ENCODE results near the gene NOTCH1. TPM values are rescaled to one million over a fixed set of nuclear protein-coding genes. Genes with fewer than 3 reads are reported as not detected.
"Not testable (repeated sequence)": the region's sequence is repeated elsewhere in the genome, so short reads cannot be mapped to it uniquely, and the experiment has no call there.

The NOTCH1 gene
- total RNA-seq, 1 donor from 2014 or later, result 34.1 TPM

- Mint-ChIP-seq H3K9me3 (ENCODE audit: unreplicated experiment) (no peaks in the 10 kb centered on the region), H3K27ac (ENCODE audit: unreplicated experiment) (no peak overlapping the region), H3K27me3 (ENCODE audit: low read depth, unreplicated experiment) (peaks cover 6% of the 10 kb centered on the region), H3K4me3 (ENCODE audit: unreplicated experiment) (no peak overlapping the region), H3K4me1 (ENCODE audit: low read depth, unreplicated experiment) (peaks cover 19% of the 10 kb centered on the region), H3K36me3 (ENCODE audit: low read depth, unreplicated experiment) (no peaks in the 10 kb centered on the region)
- FAIRE-seq, result no peak
- H3K27ac ChIP-seq (ENCODE audit: low read depth, low read length), result no peak overlapping the region
- no peak overlapping the region for H3K4me3 ChIP-seq (ENCODE audit: insufficient read depth, low read depth, low read length)
- H2AFZ ChIP-seq (ENCODE audit: low read depth, low read length), result no peak overlapping the region
- H3K9me3 ChIP-seq (ENCODE audit: insufficient read depth, low read depth, low read length), result no peaks in the 10 kb centered on the region
- H3K4me1 ChIP-seq (ENCODE audit: insufficient read depth, low read length), result peaks cover 23% of the 10 kb centered on the region
- no peaks in the 10 kb centered on the region for H3K36me3 ChIP-seq (ENCODE audit: insufficient read depth, low read length)
- no peak overlapping the region for H3K9ac ChIP-seq (ENCODE audit: low read length)
- no peaks in the 10 kb centered on the region for H4K20me1 ChIP-seq (ENCODE audit: insufficient read depth, low read length)
- no peak for DNase-seq (ENCODE audit: low read depth)
- no peaks in the 10 kb centered on the region for H3K79me2 ChIP-seq (ENCODE audit: insufficient read depth, low read length)
- H3K4me2 ChIP-seq (ENCODE audit: low read length), result no peak overlapping the region
- no peaks in the 10 kb centered on the region for H3K27me3 ChIP-seq (ENCODE audit: insufficient read depth, low read length)
- TF ChIP-seq CTCF (IDR thresholded peaks at IDR 0.05; ENCODE audit: insufficient read depth, low read depth, low read length) (no peak), EZH2 (IDR thresholded peaks at IDR 0.05; ENCODE audit: insufficient read depth, low read length) (no peak)
Observed at GRCh38 chr9:136575626-136576268, 29.9 kb upstream of the NOTCH1 start.

GRCh38 chr9:136574606-136575005, 28.8 kb upstream of the NOTCH1 start:
- H3K27ac ChIP-seq (ENCODE audit: low read depth, low read length); H4K20me1 ChIP-seq (ENCODE audit: insufficient read depth, low read length); H3K27me3 ChIP-seq (ENCODE audit: insufficient read depth, low read length); FAIRE-seq; H3K36me3 Mint-ChIP-seq (ENCODE audit: low read depth, unreplicated experiment); H3K27me3 Mint-ChIP-seq (ENCODE audit: low read depth, unreplicated experiment); H3K4me3 ChIP-seq (ENCODE audit: insufficient read depth, low read depth, low read length); H3K9ac ChIP-seq (ENCODE audit: low read length); H3K9me3 ChIP-seq (ENCODE audit: insufficient read depth, low read depth, low read length); H2AFZ ChIP-seq (ENCODE audit: low read depth, low read length); H3K9me3 Mint-ChIP-seq (ENCODE audit: unreplicated experiment); H3K4me3 Mint-ChIP-seq (ENCODE audit: unreplicated experiment); DNase-seq (ENCODE audit: low read depth); H3K4me2 ChIP-seq (ENCODE audit: low read length); H3K79me2 ChIP-seq (ENCODE audit: insufficient read depth, low read length); H3K36me3 ChIP-seq (ENCODE audit: insufficient read depth, low read length); H3K27ac Mint-ChIP-seq (ENCODE audit: unreplicated experiment): not testable (repeated sequence)
- peaks cover 23% of the 10 kb centered on the region for H3K4me1 ChIP-seq (ENCODE audit: insufficient read depth, low read length)
- H3K4me1 Mint-ChIP-seq (ENCODE audit: low read depth, unreplicated experiment), result peaks cover 23% of the 10 kb centered on the region

GRCh38 chr9:136572828-136573625, 27.2 kb upstream of the NOTCH1 start:
- peak overlapping the region; percentile 69 for H2AFZ ChIP-seq (ENCODE audit: low read depth, low read length)
- H3K4me2 ChIP-seq (ENCODE audit: low read length), result peak overlapping the region; percentile 73
- peaks cover 32% of the 10 kb centered on the region for H3K4me1 Mint-ChIP-seq (ENCODE audit: low read depth, unreplicated experiment)

More at GRCh38 chr9:136572828-136573625, 27.2 kb upstream of the NOTCH1 start:
- peaks cover 6% of the 10 kb centered on the region for H3K27me3 Mint-ChIP-seq (ENCODE audit: low read depth, unreplicated experiment)
- Histone ChIP-seq H4K20me1 (ENCODE audit: insufficient read depth, low read length) (no peaks in the 10 kb centered on the region), H3K9me3 (ENCODE audit: insufficient read depth, low read depth, low read length) (no peaks in the 10 kb centered on the region), H3K4me3 (ENCODE audit: insufficient read depth, low read depth, low read length) (no peak overlapping the region), H3K4me1 (ENCODE audit: insufficient read depth, low read length) (peaks cover 32% of the 10 kb centered on the region), H3K27ac (ENCODE audit: low read depth, low read length) (no peak overlapping the region), H3K9ac (ENCODE audit: low read length) (no peak overlapping the region), H3K27me3 (ENCODE audit: insufficient read depth, low read length) (no peaks in the 10 kb centered on the region), H3K79me2 (ENCODE audit: insufficient read depth, low read length) (no peaks in the 10 kb centered on the region), H3K36me3 (ENCODE audit: insufficient read depth, low read length) (no peaks in the 10 kb centered on the region)
- DNase-seq (ENCODE audit: low read depth) (no peak), FAIRE-seq (no peak)
- peak overlapping the region; percentile 5 for H3K4me3 Mint-ChIP-seq (ENCODE audit: unreplicated experiment)
- TF ChIP-seq CTCF (IDR thresholded peaks at IDR 0.05; ENCODE audit: insufficient read depth, low read depth, low read length) (no peak), EZH2 (IDR thresholded peaks at IDR 0.05; ENCODE audit: insufficient read depth, low read length) (no peak)
- H3K27ac Mint-ChIP-seq (ENCODE audit: unreplicated experiment), result peak overlapping the region; percentile 96
- peaks cover 2% of the 10 kb centered on the region for H3K36me3 Mint-ChIP-seq (ENCODE audit: low read depth, unreplicated experiment)
- no peaks in the 10 kb centered on the region for H3K9me3 Mint-ChIP-seq (ENCODE audit: unreplicated experiment)
